GM18520 (cell line): ENCODE data around the gene ZSWIM8.
"Not testable (repeated sequence)": the region's sequence is repeated elsewhere in the genome, so short reads cannot be mapped to it uniquely, and the experiment has no call there.

Source experiments
- ATAC-seq: cut with Tn5 transposase; IDR thresholded peaks from one replicate; pipeline ENCODE4 v1.9.1; 2021; ENCODE audit not compliant: unreplicated experiment

ZSWIM8 gene

GRCh38 chr10:73795491-73795890 is 10.1 kb downstream of the ZSWIM8 start:
- ATAC-seq: not testable (repeated sequence)

GRCh38 chr10:73796035-73796434 is 10.6 kb downstream of the ZSWIM8 start:
- not testable (repeated sequence) for ATAC-seq

- no peak for ATAC-seq
Measured at GRCh38 chr10:73796766-73797165, 11.4 kb downstream of the ZSWIM8 start.

- ATAC-seq: no peak
Measured at GRCh38 chr10:73797324-73798025, 12.1 kb downstream of the ZSWIM8 start.

- no peak for ATAC-seq
Measured at GRCh38 chr10:73798087-73798486, 12.7 kb downstream of the ZSWIM8 start.

- no peak for ATAC-seq
Measured at GRCh38 chr10:73798927-73799560, 13.6 kb downstream of the ZSWIM8 start.

- ATAC-seq: no peak
Measured at GRCh38 chr10:73799899-73800559, 14.6 kb downstream of the ZSWIM8 start.

- no peak for ATAC-seq
Measured at GRCh38 chr10:73800560-73801252, 15.3 kb downstream of the ZSWIM8 start.

GRCh38 chr10:73801253-73801590 is 15.8 kb downstream of the ZSWIM8 start:
- ATAC-seq: no peak

- no peak for ATAC-seq
Measured at GRCh38 chr10:73802276-73802991, 17.0 kb downstream of the ZSWIM8 start.

GRCh38 chr10:73803680-73804286 is 18.4 kb downstream of the ZSWIM8 start:
- ATAC-seq: no peak

GRCh38 chr10:73806176-73806950 is 21.0 kb downstream of the ZSWIM8 start:
- ATAC-seq: no peak

- no peak for ATAC-seq
Measured at GRCh38 chr10:73807471-73807870, 22.1 kb downstream of the ZSWIM8 start.

GRCh38 chr10:73808021-73808815 is 22.8 kb downstream of the ZSWIM8 start:
- ATAC-seq: no peak

GRCh38 chr10:73809061-73809818 is 23.8 kb downstream of the ZSWIM8 start:
- no peak for ATAC-seq

- no peak for ATAC-seq
Measured at GRCh38 chr10:73810358-73810734, 24.9 kb downstream of the ZSWIM8 start.

- peak; percentile 4 for ATAC-seq
Measured at GRCh38 chr10:73810735-73811465, 25.5 kb downstream of the ZSWIM8 start.

- ATAC-seq: no peak
Measured at GRCh38 chr10:73812657-73813056, 27.3 kb downstream of the ZSWIM8 start.
